HCT116 (cell line): ENCODE data around the gene SART1. TPM values are rescaled to one million over a fixed set of nuclear protein-coding genes. Genes with fewer than 3 reads are reported as not detected.

Source experiments
- ATAC-seq: fragments of 200-7000 bp; cut with Tn5 transposase; 2 replicates; pipeline ENCODE4 v1.9.1; 2020; ENCODE audit warnings: mild to moderate bottlenecking, moderate library complexity
- BruUV-seq: library from RNA; stranded (reverse); fragments of 400-500 nt; replicated peaks from 2 replicates; lab custom pipeline; 2021; lab: Mats Ljungman, UMichigan
- CTCF ChIA-PET: fragments of 300-600 bp; sonication (Branson Sonifier 250); formaldehyde crosslinking; loops from one replicate; lab custom pipeline; 2021; ENCODE audit warnings: antibody characterized with exemption; lab: Charles Lee
- POLR2A ChIA-PET: fragments of 300-600, 350-600 bp; sonication (Branson Sonifier 250); formaldehyde crosslinking; loops from one replicate; lab custom pipeline; 2021; ENCODE audit warnings: antibody characterized with exemption; lab: Charles Lee
- RAD21 ChIA-PET, 2 experiments: fragments of 300-600 bp; sonication (Branson Sonifier 250); formaldehyde crosslinking; loops; one replicate each; lab custom pipeline; 2023; ENCODE audit warnings: low total read pairs in 2 of 2; ENCODE audit not compliant: uncharacterized antibody in 2 of 2, unreplicated experiment in 2 of 2, low non-redundant PET in 1 of 2; lab: Charles Lee
- DNase-seq: peaks from one replicate; pipeline ENCODE4 v3.0.0-alpha.2; 2010; ENCODE audit warnings: low read depth, low spot score
- H2AFZ ChIP-seq: fragments of 200-600 bp; shearing (Covaris generic), sonication (generic); 2 replicates; pipeline ENCODE4 v1.6.1; 2017; ENCODE audit warnings: low read depth, mixed run types, mixed read lengths, antibody characterized with exemption, low read length; ENCODE audit not compliant: poor library complexity, severe bottlenecking
- H3K27ac ChIP-seq: 2 replicates; pipeline ENCODE4 v1.5.1; 2012; ENCODE audit warnings: low read depth, low read length
- H3K27me3 ChIP-seq: fragments of 200-600 bp; sonication (generic); 2 replicates; pipeline ENCODE4 v1.6.1; 2016; ENCODE audit warnings: mixed run types, low read length, mixed read lengths; ENCODE audit not compliant: insufficient read depth
- H3K36me3 ChIP-seq, 2 experiments: fragments of 200-500 bp in 1 of 2; fragments of 200-600 bp in 1 of 2; sonication (Bioruptor generic) in 1 of 2; sonication (generic) in 1 of 2; 2 replicates each; pipeline versions ENCODE4 v1.5.1 to v1.6.1; 2014 to 2016; ENCODE audit warnings: low read length in 2 of 2, inconsistent platforms in 1 of 2, mixed read lengths in 1 of 2, mixed run types in 1 of 2; ENCODE audit not compliant: insufficient read depth in 2 of 2, control insufficient read depth in 1 of 2
- H3K4me1 ChIP-seq, 2 experiments: fragments of 200-600 bp in 1 of 2; sonication (generic) in 1 of 2; 2 replicates each; pipeline versions ENCODE4 v1.5.1 to v1.6.1; 2012 to 2017; ENCODE audit warnings: low read length in 2 of 2, inconsistent platforms in 1 of 2, mild to moderate bottlenecking in 1 of 2, mixed read lengths in 1 of 2, mixed run types in 1 of 2, moderate library complexity in 1 of 2; ENCODE audit not compliant: insufficient read depth in 2 of 2, control insufficient read depth in 1 of 2
- H3K4me2 ChIP-seq: fragments of 200-600 bp; sonication (generic); 2 replicates; pipeline ENCODE4 v1.6.1; 2017; ENCODE audit warnings: mixed run types, low read length, mixed read lengths
- H3K4me3 ChIP-seq, 2 experiments: fragments of 200-600 bp in 1 of 2; sonication (generic) in 1 of 2; replicated peaks in 1 of 2; 2 replicates each; pipeline ENCODE4 v1.5.1; 2011 to 2016; ENCODE audit warnings: low read length in 2 of 2, control low read depth in 1 of 2, low read depth in 1 of 2, mild to moderate bottlenecking in 1 of 2, mixed read lengths in 1 of 2, mixed run types in 1 of 2
- H3K79me2 ChIP-seq: fragments of 200-600 bp; sonication (generic); 2 replicates; pipeline ENCODE4 v1.6.1; 2017; ENCODE audit warnings: mild to moderate bottlenecking, mixed run types, low read length, moderate library complexity, mixed read lengths; ENCODE audit not compliant: insufficient read depth
- H3K9ac ChIP-seq: fragments of 200-600 bp; sonication (generic); 2 replicates; pipeline ENCODE4 v1.6.1; 2016; ENCODE audit warnings: low read length, mixed read lengths
- H3K9me2 ChIP-seq: fragments of 200-600 bp; sonication (generic), shearing (Covaris generic); 2 replicates; pipeline ENCODE4 v1.6.1; 2017; ENCODE audit warnings: mixed run types, mild to moderate bottlenecking, moderate library complexity; ENCODE audit not compliant: insufficient read depth
- H3K9me3 ChIP-seq, 2 experiments: fragments of 200-500 bp in 1 of 2; fragments of 200-600 bp in 1 of 2; sonication (Bioruptor generic) in 1 of 2; sonication (generic) in 1 of 2; 2 replicates each; pipeline ENCODE4 v1.6.1; 2014 to 2017; ENCODE audit warnings: low read length in 2 of 2, mixed read lengths in 2 of 2, inconsistent platforms in 1 of 2, low read depth in 1 of 2, mild to moderate bottlenecking in 1 of 2, mixed run types in 1 of 2, moderate library complexity in 1 of 2; ENCODE audit not compliant: control insufficient read depth in 1 of 2, insufficient read depth in 1 of 2
- H4K20me1 ChIP-seq: fragments of 200-600 bp; sonication (generic), shearing (Covaris generic); 2 replicates; pipeline ENCODE4 v1.6.1; 2017; ENCODE audit warnings: mixed run types, mild to moderate bottlenecking, moderate library complexity; ENCODE audit not compliant: insufficient read depth
- EZH2 ChIP-seq: fragments of 200-600 bp; sonication (generic); IDR thresholded peaks from 2 replicates; pipeline ENCODE4 v1.6.1; 2017; ENCODE audit warnings: antibody characterized with exemption, mixed run types
- EZH2phosphoT487 ChIP-seq: fragments of 200-600 bp; IDR thresholded peaks from 2 replicates; pipeline ENCODE4 v1.6.1; 2018; ENCODE audit warnings: antibody characterized with exemption, borderline replicate concordance
- POLR2A ChIP-seq: IDR thresholded peaks from 2 replicates; pipeline ENCODE4 v1.7.0; 2011; ENCODE audit warnings: borderline replicate concordance; ENCODE audit not compliant: insufficient read depth, insufficient read length; ENCODE audit errors: extremely low read depth
- POLR2AphosphoS5 ChIP-seq: IDR thresholded peaks from 2 replicates; pipeline ENCODE4 v1.6.1; 2011; ENCODE audit warnings: mild to moderate bottlenecking, low read depth, low read length, moderate library complexity
- RAD21 ChIP-seq: IDR thresholded peaks from 2 replicates; pipeline ENCODE4 v1.6.1; 2012; ENCODE audit warnings: low read depth, mild to moderate bottlenecking
- SP1 ChIP-seq: IDR thresholded peaks from 2 replicates; pipeline ENCODE4 v1.6.1; 2012; ENCODE audit warnings: low read depth
- intact Hi-C: fragments of 100-400 bp; cut with micrococcal nuclease; formaldehyde crosslinking; loops from 2 replicates; pipeline ENCODE4 v1.10.0; 2022
- total RNA-seq: library from RNA; stranded (reverse); gene quantifications from one replicate; pipeline ENCODE4 v1.2.1, GENCODE V29; 2021; ENCODE audit not compliant: unreplicated experiment
- TF ChIP-seq, protein P1 (sequence below), 3 experiments: fragments of 200-600 bp in 1 of 3; sonication (generic) in 1 of 3; IDR thresholded peaks in 2 of 3; conservative IDR thresholded peaks in 1 of 3; 2 replicates each; pipeline ENCODE4 v1.5.1; 2012 to 2017; ENCODE audit warnings: low read depth in 2 of 3, low read length in 2 of 3, antibody characterized with exemption in 1 of 3, borderline replicate concordance in 1 of 3, control low read depth in 1 of 3, mild to moderate bottlenecking in 1 of 3, mixed read lengths in 1 of 3, mixed run types in 1 of 3, moderate library complexity in 1 of 3; ENCODE audit not compliant: insufficient read depth in 1 of 3

Gene SART1
- total RNA-seq, 1 experiment from 2014 or later, result 47.9 TPM

DNA sequence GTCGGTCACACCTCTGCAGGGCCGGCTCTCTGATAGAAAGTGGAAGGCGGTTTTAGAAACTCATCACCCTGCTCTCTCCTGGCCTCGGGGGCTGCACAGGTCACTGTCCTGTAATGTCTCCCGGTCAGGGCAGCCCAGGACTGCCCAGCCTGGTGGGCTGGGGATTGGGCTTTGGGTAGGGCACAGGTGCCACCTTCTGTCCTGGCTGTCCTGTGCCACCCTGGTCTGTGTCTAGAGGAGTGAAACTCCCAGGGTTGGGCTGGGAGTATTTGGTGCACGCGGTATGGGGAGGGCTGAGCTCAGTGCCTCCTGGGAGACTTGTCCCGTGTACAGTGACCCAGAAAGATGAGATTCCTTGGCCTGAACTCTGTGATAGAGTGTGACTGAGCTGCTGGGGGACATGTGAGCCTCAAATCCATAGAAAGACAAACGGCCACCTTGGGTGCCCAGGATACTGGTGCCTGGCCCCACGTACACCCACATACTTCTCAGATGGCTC is 17.8 kb downstream of the SART1 start:
- H3K27ac ChIP-seq, result no peak overlapping the region
- H3K79me2 ChIP-seq, result no peaks in the 10 kb centered on the region
- no peak overlapping the region for H3K4me3 ChIP-seq
- H3K9ac ChIP-seq, result no peak overlapping the region
- ChIA-PET RAD21 (no interaction called here), CTCF (interaction anchor here (1.3 kb wide), 1 partner anchor 9 kb away, joined by 3 read pairs; no protein-coding TSS in a partner anchor), POLR2A (no interaction called here)
- DNase-seq (no peak), ATAC-seq (no peak)
- no peaks in the 10 kb centered on the region for H3K9me3 ChIP-seq
- H3K27me3 ChIP-seq, result no peaks in the 10 kb centered on the region
- no TSS peak for BruUV-seq
- no peaks in the 10 kb centered on the region for H3K4me1 ChIP-seq
- H3K4me2 ChIP-seq, result no peak overlapping the region
- intact Hi-C loops, result no loop called here
- TF ChIP-seq RAD21 (no peak), POLR2A (no peak)
- TF ChIP-seq, protein P1, sequence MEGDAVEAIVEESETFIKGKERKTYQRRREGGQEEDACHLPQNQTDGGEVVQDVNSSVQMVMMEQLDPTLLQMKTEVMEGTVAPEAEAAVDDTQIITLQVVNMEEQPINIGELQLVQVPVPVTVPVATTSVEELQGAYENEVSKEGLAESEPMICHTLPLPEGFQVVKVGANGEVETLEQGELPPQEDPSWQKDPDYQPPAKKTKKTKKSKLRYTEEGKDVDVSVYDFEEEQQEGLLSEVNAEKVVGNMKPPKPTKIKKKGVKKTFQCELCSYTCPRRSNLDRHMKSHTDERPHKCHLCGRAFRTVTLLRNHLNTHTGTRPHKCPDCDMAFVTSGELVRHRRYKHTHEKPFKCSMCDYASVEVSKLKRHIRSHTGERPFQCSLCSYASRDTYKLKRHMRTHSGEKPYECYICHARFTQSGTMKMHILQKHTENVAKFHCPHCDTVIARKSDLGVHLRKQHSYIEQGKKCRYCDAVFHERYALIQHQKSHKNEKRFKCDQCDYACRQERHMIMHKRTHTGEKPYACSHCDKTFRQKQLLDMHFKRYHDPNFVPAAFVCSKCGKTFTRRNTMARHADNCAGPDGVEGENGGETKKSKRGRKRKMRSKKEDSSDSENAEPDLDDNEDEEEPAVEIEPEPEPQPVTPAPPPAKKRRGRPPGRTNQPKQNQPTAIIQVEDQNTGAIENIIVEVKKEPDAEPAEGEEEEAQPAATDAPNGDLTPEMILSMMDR (IDR thresholded peaks at IDR 0.05 in 2 of 3, conservative IDR thresholded peaks at IDR 0.05 in 1 of 3; ENCODE audit: borderline replicate concordance in 1 of 3, insufficient read depth in 1 of 3, low read depth in 2 of 3, low read length in 2 of 3), result no peak
- H2AFZ ChIP-seq, result no peak overlapping the region
- H3K9me2 ChIP-seq, result no peaks in the 10 kb centered on the region
- H3K36me3 ChIP-seq, result peaks cover 0 to 4% of the 10 kb centered on the region in 2 experiments; a peak in 1 of 4 replicates
- H4K20me1 ChIP-seq, result no peaks in the 10 kb centered on the region

DNA sequence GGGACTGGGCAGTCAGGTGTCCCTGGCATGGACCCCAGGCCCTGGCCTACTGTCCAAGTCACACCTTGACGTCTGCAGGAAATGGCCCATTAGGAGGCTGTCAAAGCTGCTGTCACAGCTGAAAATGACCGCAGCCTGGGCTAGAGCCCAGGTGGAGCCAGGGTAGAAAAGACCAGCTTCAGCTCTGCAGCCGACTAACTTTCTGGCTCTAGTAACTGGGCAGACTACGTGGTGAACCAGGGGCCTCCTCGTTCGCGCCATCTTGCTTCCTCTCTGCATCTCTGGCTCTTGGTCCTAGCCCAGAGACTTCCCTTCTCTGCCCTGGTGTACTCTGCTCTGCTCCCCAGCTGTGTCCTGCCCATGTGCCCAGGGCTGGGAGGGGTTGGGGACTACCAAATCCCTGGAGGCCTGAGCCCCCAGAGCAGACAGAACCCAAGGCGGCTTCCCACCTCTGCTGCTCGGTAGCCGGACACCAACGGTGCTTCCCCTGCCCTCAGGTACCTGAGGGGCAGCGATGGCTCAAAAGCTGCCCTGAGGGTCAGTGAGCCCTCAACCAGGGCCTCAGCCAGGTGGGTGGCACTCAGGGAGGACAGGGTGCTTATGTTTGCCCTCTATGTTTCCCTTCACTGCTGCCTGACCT is 19.7 kb downstream of the SART1 start:
- no peaks in the 10 kb centered on the region for H3K79me2 ChIP-seq
- BruUV-seq, result no TSS peak
- ChIA-PET POLR2A (no interaction called here), RAD21 (no interaction called here)
- DNase-seq, result no peak
- H3K4me2 ChIP-seq, result no peak overlapping the region
- no peak overlapping the region for H3K9ac ChIP-seq
- no peak overlapping the region for H3K4me3 ChIP-seq
- peak; percentile 17; the same call in 1 of the 2 replicates for ATAC-seq
- H4K20me1 ChIP-seq, result no peaks in the 10 kb centered on the region
- H3K9me2 ChIP-seq, result no peaks in the 10 kb centered on the region
- H2AFZ ChIP-seq, result no peak overlapping the region
- H3K9me3 ChIP-seq, result no peaks in the 10 kb centered on the region
- peaks cover 0 to 4% of the 10 kb centered on the region in 2 experiments; a peak in 1 of 4 replicates for H3K36me3 ChIP-seq
- intact Hi-C loops, result no loop called here
- TF ChIP-seq EZH2 (no peak), POLR2A (no peak), POLR2AphosphoS5 (no peak), SP1 (no peak), EZH2phosphoT487 (no peak)
- TF ChIP-seq, all 23 proteins: peak for 0
- H3K27me3 ChIP-seq, result no peaks in the 10 kb centered on the region
- H3K4me1 ChIP-seq, result no peaks in the 10 kb centered on the region
- CTCF ChIA-PET, result no interaction called here
- H3K27ac ChIP-seq, result no peak overlapping the region
